DOHH2 (cell line): ENCODE data around the gene DGCR2.

Experiments used
- H3F3A ChIP-seq: fragments of 200-600 bp; sonication (generic), shearing (Covaris generic); 2 replicates; pipeline ENCODE4 v1.6.0; 2016; ENCODE audit warnings: antibody characterized with exemption, mild to moderate bottlenecking; ENCODE audit not compliant: control insufficient read depth, insufficient read depth
- H3K27ac ChIP-seq: fragments of 200-600 bp; sonication (generic); 2 replicates; pipeline ENCODE4 v1.5.1; 2014; ENCODE audit warnings: low read depth, mild to moderate bottlenecking, low read length, moderate library complexity
- H3K27me3 ChIP-seq: fragments of 200-600 bp; sonication (generic); 2 replicates; pipeline ENCODE4 v1.6.1; 2014; ENCODE audit warnings: mild to moderate bottlenecking, low read length, mixed read lengths; ENCODE audit not compliant: control insufficient read depth
- H3K36me3 ChIP-seq: fragments of 200-600 bp; sonication (generic); 2 replicates; pipeline ENCODE4 v1.6.1; 2014; ENCODE audit warnings: mild to moderate bottlenecking, low read length, moderate library complexity, mixed read lengths; ENCODE audit not compliant: control insufficient read depth
- H3K4me1 ChIP-seq: fragments of 200-600 bp; sonication (generic); 2 replicates; pipeline ENCODE4 v1.6.1; 2014; ENCODE audit warnings: mild to moderate bottlenecking, low read length, mixed read lengths; ENCODE audit not compliant: control insufficient read depth
- H3K4me2 ChIP-seq: fragments of 200-600 bp; sonication (generic); 2 replicates; pipeline ENCODE4 v1.6.0; 2014; ENCODE audit warnings: mild to moderate bottlenecking, low read length, moderate library complexity
- H3K4me3 ChIP-seq: fragments of 200-600 bp; sonication (generic); 2 replicates; pipeline ENCODE4 v1.5.1; 2014; ENCODE audit warnings: mild to moderate bottlenecking, low read length, mixed read lengths
- H3K79me2 ChIP-seq: fragments of 200-600 bp; sonication (generic); 2 replicates; pipeline ENCODE4 v1.6.1; 2014; ENCODE audit warnings: mild to moderate bottlenecking, low read length, mixed read lengths; ENCODE audit not compliant: control insufficient read depth
- H3K9me2 ChIP-seq: fragments of 200-600 bp; sonication (generic); replicated peaks from 2 replicates; pipeline ENCODE4 v1.6.1; 2014; ENCODE audit warnings: mild to moderate bottlenecking, low read length, mixed read lengths; ENCODE audit not compliant: control insufficient read depth
- H3K9me3 ChIP-seq: fragments of 200-600 bp; sonication (generic); 2 replicates; pipeline ENCODE4 v1.6.1; 2014; ENCODE audit warnings: antibody characterized with exemption, low read length, mixed read lengths; ENCODE audit not compliant: control insufficient read depth, insufficient read depth
- H4K20me1 ChIP-seq: fragments of 200-600 bp; sonication (generic); 2 replicates; pipeline ENCODE4 v1.6.0; 2014; ENCODE audit warnings: low read depth, mild to moderate bottlenecking, antibody characterized with exemption, low read length, moderate library complexity; ENCODE audit not compliant: control insufficient read depth, insufficient read depth
- CTCF ChIP-seq: fragments of 200-600 bp; sonication (generic); IDR thresholded peaks from one replicate; pipeline ENCODE4 v1.5.1; 2014; ENCODE audit warnings: antibody characterized with exemption, mild to moderate bottlenecking, low read depth, low read length; ENCODE audit not compliant: poor library complexity, severe bottlenecking
- EZH2phosphoT487 ChIP-seq: fragments of 200-600 bp; sonication (generic); IDR thresholded peaks from 2 replicates; pipeline ENCODE4 v1.6.1; 2017; ENCODE audit warnings: borderline replicate concordance, mild to moderate bottlenecking, antibody characterized with exemption, low read length, moderate library complexity, mixed read lengths

DGCR2 gene

GRCh38 chr22:19090586-19091127 lies 31.6 kb downstream of the DGCR2 start:
- Histone ChIP-seq H3K79me2 (peaks cover 12% of the 10 kb centered on the region), H3K27me3 (no peaks in the 10 kb centered on the region), H3K9me3 (no peaks in the 10 kb centered on the region), H4K20me1 (0 out of 2 replicates have a peak, but pooled peaks cover 4% of the 10 kb centered on the region), H3K9me2 (no peaks in the 10 kb centered on the region), H3F3A (peaks cover 4% of the 10 kb centered on the region), H3K4me1 (peaks cover 15% of the 10 kb centered on the region), H3K36me3 (peaks cover 2% of the 10 kb centered on the region; the same call in 1 of the 2 replicates), H3K4me2 (no peak overlapping the region), H3K4me3 (no peak overlapping the region), H3K27ac (no peak overlapping the region)
- TF ChIP-seq EZH2phosphoT487 (no peak), CTCF (no peak)

- H3K36me3 ChIP-seq = peaks cover 2% of the 10 kb centered on the region; the same call in 1 of the 2 replicates
- peaks cover 8% of the 10 kb centered on the region for H3F3A ChIP-seq
- H3K4me2 ChIP-seq = no peak overlapping the region
- H3K9me2 ChIP-seq = no peaks in the 10 kb centered on the region
- H4K20me1 ChIP-seq = peaks cover 9% of the 10 kb centered on the region
- TF ChIP-seq CTCF (no peak), EZH2phosphoT487 (no peak)
- H3K9me3 ChIP-seq = no peaks in the 10 kb centered on the region
- peaks cover 14% of the 10 kb centered on the region for H3K79me2 ChIP-seq
- H3K4me3 ChIP-seq = no peak overlapping the region
- peaks cover 20% of the 10 kb centered on the region for H3K4me1 ChIP-seq
- no peak overlapping the region for H3K27ac ChIP-seq
- no peaks in the 10 kb centered on the region for H3K27me3 ChIP-seq
Observed at GRCh38 chr22:19090183-19090582, 32.0 kb downstream of the DGCR2 start.

- Histone ChIP-seq H3K4me2 (no peak overlapping the region), H3K36me3 (peaks cover 2% of the 10 kb centered on the region; the same call in 1 of the 2 replicates)
Observed at GRCh38 chr22:19088866-19089595, 33.2 kb downstream of the DGCR2 start.

More at GRCh38 chr22:19088866-19089595, 33.2 kb downstream of the DGCR2 start:
- no peaks in the 10 kb centered on the region for H3K9me3 ChIP-seq
- H3K27ac ChIP-seq = no peak overlapping the region
- H3K4me3 ChIP-seq = no peak overlapping the region
- peaks cover 9% of the 10 kb centered on the region for H3K79me2 ChIP-seq
- H3K4me1 ChIP-seq = peaks cover 24% of the 10 kb centered on the region
- no peaks in the 10 kb centered on the region for H3K27me3 ChIP-seq
- H3K9me2 ChIP-seq = no peaks in the 10 kb centered on the region
- peaks cover 12% of the 10 kb centered on the region for H4K20me1 ChIP-seq
- peaks cover 8% of the 10 kb centered on the region for H3F3A ChIP-seq
- TF ChIP-seq CTCF = no peak
- TF ChIP-seq EZH2phosphoT487 = no peak
